Nephron progenitor cell (in vitro differentiated cells): ENCODE measurements around the gene DGLUCY.
"Not testable (repeated sequence)": the region's sequence is repeated elsewhere in the genome, so short reads cannot be mapped to it uniquely, and the experiment has no call there.

Experiments used
- DNase-seq: peaks from one replicate; pipeline ENCODE4 v3.0.0; 2021
- H3K27ac Mint-ChIP-seq: 2 replicates; pipeline ENCODE4 v1.8.0; 2021; ENCODE audit warnings: mild to moderate bottlenecking, moderate library complexity, mixed read lengths
- H3K27me3 Mint-ChIP-seq: 2 replicates; pipeline ENCODE4 v1.8.0; 2021; ENCODE audit warnings: mild to moderate bottlenecking, low read depth, mixed read lengths; ENCODE audit not compliant: poor library complexity
- H3K36me3 Mint-ChIP-seq: 2 replicates; pipeline ENCODE4 v1.8.0; 2021; ENCODE audit warnings: low read depth, mixed read lengths
- H3K4me1 Mint-ChIP-seq: 2 replicates; pipeline ENCODE4 v1.8.0; 2021; ENCODE audit warnings: mixed read lengths
- H3K4me3 Mint-ChIP-seq: 2 replicates; pipeline ENCODE4 v1.8.0; 2021; ENCODE audit warnings: mild to moderate bottlenecking, moderate library complexity, mixed read lengths
- H3K9me3 Mint-ChIP-seq: 2 replicates; pipeline ENCODE4 v1.8.0; 2021; ENCODE audit warnings: mild to moderate bottlenecking, moderate library complexity, mixed read lengths
- CTCF ChIP-seq: fragments of 200-600 bp; sonication (generic); IDR thresholded peaks from 2 replicates; pipeline ENCODE4 v1.5.0; 2021; ENCODE audit warnings: antibody characterized with exemption

Gene DGLUCY

DNA sequence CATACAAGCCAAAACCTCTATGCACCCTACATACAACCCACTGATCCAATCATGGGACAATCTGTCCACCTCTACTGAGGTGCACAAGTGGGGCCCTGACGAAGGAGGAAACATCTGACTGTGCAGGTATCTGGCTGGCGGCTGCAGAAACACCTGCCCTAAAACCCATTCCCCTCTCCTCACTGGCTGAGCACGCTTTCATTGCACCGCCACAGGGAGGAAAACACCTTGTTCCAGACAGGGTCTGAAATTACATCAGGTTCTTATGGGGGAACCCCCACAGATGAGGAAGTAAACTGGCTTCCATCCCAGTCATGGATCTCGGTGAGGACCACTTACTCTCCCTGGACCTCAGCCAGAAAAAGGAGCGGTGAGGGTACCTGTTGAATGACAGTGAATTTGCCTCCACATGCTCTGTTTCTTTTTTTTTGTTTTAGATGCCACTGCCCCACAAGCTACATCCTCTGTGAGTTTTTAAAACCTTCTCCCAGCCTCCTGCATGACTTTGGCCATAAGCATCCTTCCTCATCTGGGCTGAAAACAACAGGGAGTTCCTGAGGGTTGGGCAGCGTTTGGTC is 23.8 kb upstream of the DGLUCY start:
- Mint-ChIP-seq H3K4me1 (no peaks in the 10 kb centered on the region), H3K9me3 (peaks cover 5% of the 10 kb centered on the region), H3K4me3 (no peak overlapping the region), H3K27me3 (peaks cover 12% of the 10 kb centered on the region), H3K36me3 (no peaks in the 10 kb centered on the region), H3K27ac (no peak overlapping the region)
- no peak for TF ChIP-seq CTCF
- no peak for DNase-seq

DNA sequence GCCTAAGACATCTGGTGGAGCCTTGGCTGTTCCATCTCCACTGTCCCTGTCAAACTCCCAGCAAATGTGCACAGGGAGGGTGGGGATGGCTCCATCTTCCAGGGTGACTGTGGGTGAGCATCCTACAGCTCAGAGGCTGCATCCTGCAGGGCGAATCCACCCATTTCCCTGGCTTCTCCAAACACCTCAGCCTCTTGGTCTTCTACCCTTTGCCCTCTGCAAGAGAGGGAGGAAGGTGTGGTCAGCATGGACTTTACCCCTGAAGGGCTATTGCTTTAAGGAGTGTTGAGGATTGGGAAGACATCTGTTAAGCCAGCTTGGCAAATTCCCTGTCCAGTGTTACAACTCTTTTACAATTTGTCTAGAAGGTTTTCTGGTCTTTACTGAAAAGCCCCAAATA is 23.1 kb upstream of the DGLUCY start:
- H3K4me1 Mint-ChIP-seq, result no peaks in the 10 kb centered on the region
- H3K9me3 Mint-ChIP-seq, result peaks cover 5% of the 10 kb centered on the region
- no peak for DNase-seq
- H3K36me3 Mint-ChIP-seq, result no peaks in the 10 kb centered on the region
- no peak for TF ChIP-seq CTCF
- no peak overlapping the region for H3K4me3 Mint-ChIP-seq
- H3K27me3 Mint-ChIP-seq, result peaks cover 15% of the 10 kb centered on the region
- no peak overlapping the region for H3K27ac Mint-ChIP-seq

- H3K9me3 Mint-ChIP-seq, result peaks cover 2% of the 10 kb centered on the region
- DNase-seq, result no peak
- no peak overlapping the region for H3K27ac Mint-ChIP-seq
- H3K4me3 Mint-ChIP-seq, result no peak overlapping the region
- no peaks in the 10 kb centered on the region for H3K36me3 Mint-ChIP-seq
- H3K4me1 Mint-ChIP-seq, result no peaks in the 10 kb centered on the region
- no peak for TF ChIP-seq CTCF
- peaks cover 15% of the 10 kb centered on the region for H3K27me3 Mint-ChIP-seq
Measured at GRCh38 chr14:91092073-91092472, 21.8 kb upstream of the DGLUCY start.

DNA sequence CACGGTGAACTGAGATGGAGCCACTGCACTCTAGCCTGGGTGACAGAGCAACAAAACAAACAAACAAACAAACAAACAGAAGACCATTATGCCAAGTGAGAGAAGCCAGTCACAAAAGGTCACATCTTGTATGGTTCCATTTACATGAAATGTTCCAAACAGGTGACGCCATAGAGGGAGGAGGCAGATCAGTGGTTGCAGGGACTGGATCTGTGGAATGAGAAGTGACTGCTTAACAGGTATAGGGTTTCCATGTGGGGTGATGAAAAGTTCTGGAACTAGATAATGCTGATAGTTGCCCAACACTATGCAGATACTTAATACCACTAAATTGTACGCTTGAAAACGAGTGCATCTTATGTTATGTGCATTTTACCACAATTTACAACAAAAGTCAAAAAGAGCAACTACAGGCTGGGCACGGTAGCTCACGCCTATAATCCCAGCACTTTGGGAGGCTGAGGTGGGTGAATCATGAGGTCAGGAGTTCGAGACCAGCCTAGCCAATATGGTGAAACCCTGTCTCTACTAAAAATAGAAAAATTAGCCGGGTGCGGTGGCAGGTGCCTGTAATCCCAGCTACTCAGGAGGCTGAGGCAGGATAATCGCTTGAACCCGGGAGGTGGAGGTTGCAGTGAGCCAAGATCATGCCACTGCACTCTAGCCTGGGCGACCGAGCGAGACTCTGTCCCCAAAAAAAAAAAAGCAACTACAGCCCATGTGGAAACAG is 20.0 kb upstream of the DGLUCY start:
- H3K27me3 Mint-ChIP-seq, result peaks cover 15% of the 10 kb centered on the region
- H3K4me3 Mint-ChIP-seq, H3K27ac Mint-ChIP-seq, DNase-seq, H3K9me3 Mint-ChIP-seq, H3K36me3 Mint-ChIP-seq, H3K4me1 Mint-ChIP-seq: not testable (repeated sequence)

- DNase-seq, result no peak
- H3K36me3 Mint-ChIP-seq, result no peaks in the 10 kb centered on the region
- no peak overlapping the region for H3K4me3 Mint-ChIP-seq
- peaks cover 16% of the 10 kb centered on the region for H3K27me3 Mint-ChIP-seq
- no peak for TF ChIP-seq CTCF
- no peaks in the 10 kb centered on the region for H3K4me1 Mint-ChIP-seq
- no peaks in the 10 kb centered on the region for H3K9me3 Mint-ChIP-seq
- H3K27ac Mint-ChIP-seq, result no peak overlapping the region
Measured at GRCh38 chr14:91094772-91095171, 19.1 kb upstream of the DGLUCY start.

- Mint-ChIP-seq H3K4me1 (no peaks in the 10 kb centered on the region), H3K4me3 (no peak overlapping the region), H3K27ac (no peak overlapping the region)
Measured at GRCh38 chr14:91095178-91095577, 18.7 kb upstream of the DGLUCY start.

DNA sequence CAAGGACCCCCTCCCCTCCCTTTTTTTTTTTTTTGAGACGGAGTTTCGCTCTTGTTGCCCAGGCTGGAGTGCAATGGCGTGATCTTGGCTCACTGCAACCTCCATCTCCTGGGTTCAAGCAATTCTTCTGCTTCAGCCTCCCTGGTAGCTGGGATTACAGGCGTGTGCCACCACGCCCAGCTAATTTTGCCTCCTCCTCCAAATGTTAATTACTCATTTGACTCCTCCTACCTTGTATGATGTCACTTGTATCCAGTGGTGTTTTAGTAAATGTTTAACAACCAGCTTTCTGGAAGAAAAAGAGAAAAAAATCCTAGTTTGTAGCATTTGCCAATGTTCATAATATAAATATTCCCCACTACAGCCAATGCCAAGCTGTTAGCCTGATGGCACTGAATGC is 16.2 kb upstream of the DGLUCY start:
- H3K9me3 Mint-ChIP-seq, H3K4me3 Mint-ChIP-seq, DNase-seq, H3K27ac Mint-ChIP-seq, H3K36me3 Mint-ChIP-seq, H3K4me1 Mint-ChIP-seq: not testable (repeated sequence)
- peaks cover 18% of the 10 kb centered on the region for H3K27me3 Mint-ChIP-seq

More at GRCh38 chr14:91095178-91095577, 18.7 kb upstream of the DGLUCY start:
- Mint-ChIP-seq H3K27me3 (peaks cover 17% of the 10 kb centered on the region), H3K9me3 (no peaks in the 10 kb centered on the region), H3K36me3 (no peaks in the 10 kb centered on the region)
- TF ChIP-seq CTCF, result no peak
- no peak for DNase-seq
